ENCODE data around the gene NEK4.
"Not testable (repeated sequence)": the region's sequence is repeated elsewhere in the genome, so short reads cannot be mapped to it uniquely, and the experiment has no call there.

Gene NEK4

DNA sequence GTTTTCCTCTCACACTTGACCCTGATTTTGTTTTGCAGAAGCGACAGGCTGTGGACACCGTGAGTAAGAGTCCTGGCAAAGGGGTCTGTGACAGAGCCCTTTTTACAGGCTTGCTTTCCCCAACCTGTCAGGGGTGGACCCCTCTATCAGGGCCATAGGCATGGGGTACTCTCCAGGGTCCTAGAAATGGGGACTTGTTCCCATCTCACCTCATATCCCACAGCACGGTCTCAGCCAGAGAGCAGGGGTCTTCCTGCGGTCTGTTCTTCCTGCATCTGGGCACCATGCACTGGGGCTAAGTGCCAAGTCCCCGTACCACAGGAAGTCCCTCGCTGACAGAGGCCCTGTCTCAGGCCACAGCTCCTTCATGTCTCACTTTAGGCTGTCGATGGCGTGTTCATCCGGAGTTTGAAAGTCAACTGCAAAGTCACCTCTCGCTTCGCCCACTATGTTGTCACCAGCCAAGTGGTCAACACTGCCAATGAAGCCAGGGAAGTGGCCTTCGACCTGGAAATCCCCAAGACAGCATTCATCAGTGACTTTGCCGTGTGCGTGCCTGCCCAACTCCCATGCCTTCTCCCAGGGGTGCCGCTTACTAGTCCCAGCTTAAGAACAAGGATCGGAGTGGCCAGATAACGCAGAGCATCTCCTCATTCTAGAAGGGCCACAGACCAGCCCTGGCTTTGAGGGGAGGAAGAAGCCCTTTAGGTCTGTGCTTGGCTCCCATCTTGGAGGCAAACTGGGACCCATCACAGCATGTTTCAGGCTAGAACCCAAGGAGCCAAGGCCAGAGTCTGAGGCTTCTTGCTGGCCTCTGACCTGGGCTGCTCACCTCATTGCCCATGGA lies 7.4 kb upstream of the NEK4 start:
- DNase-seq (ENCODE audit: low spot score): no peak

DNA sequence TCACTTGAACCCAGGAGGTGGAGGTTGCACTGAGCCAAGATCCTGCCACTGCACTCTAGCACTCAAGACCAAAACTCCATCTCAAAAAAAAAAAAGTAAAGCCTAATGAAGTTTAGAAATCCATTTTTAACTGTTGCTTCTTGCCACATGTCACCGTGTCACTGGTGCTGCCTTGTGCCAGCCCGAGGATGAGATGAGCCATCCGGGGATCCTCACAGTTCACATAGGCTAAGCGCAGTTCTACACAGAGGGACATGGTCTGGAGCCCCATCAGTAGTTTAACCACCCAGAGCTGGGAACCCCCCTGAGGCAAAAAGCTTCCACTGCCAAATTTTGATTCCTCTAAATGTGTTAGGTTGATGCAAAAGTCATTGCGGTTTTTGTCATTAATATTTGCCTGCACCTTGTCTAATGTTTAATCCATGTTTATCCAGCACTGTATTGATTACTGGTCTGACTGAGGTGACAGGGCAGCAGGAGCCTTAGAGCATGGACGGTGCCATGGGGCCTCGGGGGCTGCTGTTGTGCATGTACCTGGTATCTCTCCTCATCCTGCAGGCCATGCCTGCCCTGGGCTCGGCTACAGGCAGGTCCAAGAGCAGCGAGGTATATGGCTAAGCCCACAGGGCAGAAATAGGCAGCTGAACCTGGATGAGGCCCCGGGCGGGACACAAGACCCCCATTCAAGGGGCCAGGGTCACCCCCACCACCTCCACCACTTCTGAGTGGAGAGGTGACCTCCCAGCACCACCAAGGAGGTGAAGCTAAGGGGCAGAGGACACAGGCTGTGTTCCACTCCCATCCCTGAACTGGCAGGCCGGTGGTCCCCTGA lies 6.6 kb upstream of the NEK4 start, which contains the start of gene ITIH1:
ITIH1 (plus strand) TSS at position 473 of the 832 bp plus-strand sequence; CDS start at position 490, 17 bp downstream.
- no peak for DNase-seq (ENCODE audit: low spot score)

- DNase-seq (ENCODE audit: low spot score): not testable (repeated sequence)
These were observed 5.7 kb upstream of the NEK4 start for GRCh38 chr3:52776486-52776885.

DNA sequence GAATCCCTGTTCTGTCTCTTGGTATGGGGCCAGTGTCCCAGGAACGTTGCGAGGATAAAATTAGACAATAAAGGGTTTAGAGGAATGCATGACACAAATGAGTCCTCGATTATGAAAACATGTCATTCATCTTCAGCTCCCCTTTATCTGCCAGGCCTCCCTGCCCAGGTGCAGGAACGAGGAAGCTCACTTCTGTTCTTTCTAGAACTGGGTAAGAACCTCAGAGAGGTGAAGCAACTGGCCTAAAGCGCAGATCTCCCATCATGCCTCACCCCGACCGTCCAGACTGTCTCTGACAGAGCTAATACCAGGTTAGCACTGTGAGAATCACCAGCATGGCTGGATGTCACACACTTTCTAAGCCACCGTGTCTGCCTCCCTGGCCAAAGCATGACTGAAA lies 5.1 kb upstream of the NEK4 start:
- DNase-seq (ENCODE audit: low spot score): no peak

DNA sequence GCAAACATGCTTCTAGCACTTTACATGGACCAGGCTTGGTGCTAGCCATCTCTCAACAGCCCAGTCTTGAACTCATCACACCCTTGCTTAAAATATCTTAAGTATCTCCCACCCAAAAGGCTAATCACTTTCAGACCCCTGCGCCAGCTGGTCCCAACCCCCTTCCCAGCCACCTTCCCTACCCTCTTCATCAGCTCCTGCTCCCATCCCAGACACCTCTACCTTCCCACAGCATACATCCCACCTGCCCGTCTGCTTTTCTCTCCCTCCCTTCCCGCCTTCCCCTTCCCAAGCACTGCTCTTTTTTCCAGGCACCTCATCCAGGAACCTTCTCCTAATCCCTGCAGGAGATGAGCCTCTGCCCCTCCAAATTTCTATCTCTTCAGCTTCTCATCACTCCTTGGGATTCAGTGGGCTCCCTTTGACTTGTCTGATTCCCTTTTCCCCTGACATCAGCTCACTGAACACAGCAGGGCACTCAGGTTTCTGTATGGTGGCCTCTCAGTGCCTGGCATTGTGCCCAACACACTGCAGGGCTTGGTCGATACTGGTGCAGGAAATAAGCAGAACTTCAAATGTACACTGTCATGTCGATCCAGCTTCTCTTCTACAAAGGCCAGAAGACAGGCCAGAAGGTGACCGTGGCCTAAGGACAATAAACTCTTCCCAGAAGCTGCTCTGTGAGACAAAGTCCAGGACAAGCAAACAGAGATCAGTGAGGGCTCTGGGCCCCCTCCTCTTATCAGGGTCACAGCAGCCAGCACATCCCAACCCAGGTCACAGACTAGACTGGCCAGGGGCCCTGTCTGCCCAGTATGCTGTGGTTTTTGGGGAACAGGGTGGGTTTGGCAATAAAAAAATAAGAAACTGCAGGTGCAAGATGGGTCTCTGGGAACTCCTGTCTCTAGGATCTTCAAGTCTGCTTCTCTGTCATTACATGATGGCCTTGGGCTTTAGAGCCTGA lies 4.4 kb upstream of the NEK4 start:
- DNase-seq (ENCODE audit: low spot score): peak; percentile 59

GRCh38 chr3:52774066-52774713 lies 3.5 kb upstream of the NEK4 start:
- no peak for DNase-seq (ENCODE audit: low spot score)

DNA sequence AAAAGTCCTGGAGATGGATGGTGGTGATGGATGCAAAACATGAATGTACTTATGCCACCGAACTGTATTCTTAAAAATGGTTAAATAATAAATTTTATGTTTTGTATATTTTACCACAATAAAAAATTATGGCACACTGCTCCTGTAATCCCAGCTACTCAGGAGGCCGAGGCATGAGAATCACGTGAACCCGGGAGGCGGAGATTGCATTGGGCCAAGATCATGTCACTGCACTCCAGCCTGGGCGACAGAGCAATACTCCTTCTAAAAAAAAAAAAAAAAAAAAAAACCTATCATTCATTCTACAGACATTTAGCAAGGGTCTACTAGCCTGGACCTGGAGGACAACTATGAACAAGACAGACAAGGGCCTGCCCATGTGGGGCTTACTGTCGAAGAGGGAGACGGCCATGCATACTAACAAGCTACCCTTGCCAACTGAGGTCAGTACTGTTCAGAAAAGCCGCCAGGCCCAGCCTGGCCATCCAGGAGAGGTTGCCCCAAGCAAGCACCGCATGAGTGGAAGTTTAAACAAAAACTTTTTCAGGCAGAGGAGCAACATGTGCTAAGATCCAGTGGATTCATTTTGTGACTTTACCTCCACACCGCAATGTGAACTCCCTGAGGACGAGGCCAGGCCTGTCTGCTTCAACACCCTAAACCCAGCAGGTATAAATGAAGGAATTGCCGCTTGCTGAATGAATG lies 2.8 kb upstream of the NEK4 start:
- DNase-seq (ENCODE audit: low spot score): no peak

DNA sequence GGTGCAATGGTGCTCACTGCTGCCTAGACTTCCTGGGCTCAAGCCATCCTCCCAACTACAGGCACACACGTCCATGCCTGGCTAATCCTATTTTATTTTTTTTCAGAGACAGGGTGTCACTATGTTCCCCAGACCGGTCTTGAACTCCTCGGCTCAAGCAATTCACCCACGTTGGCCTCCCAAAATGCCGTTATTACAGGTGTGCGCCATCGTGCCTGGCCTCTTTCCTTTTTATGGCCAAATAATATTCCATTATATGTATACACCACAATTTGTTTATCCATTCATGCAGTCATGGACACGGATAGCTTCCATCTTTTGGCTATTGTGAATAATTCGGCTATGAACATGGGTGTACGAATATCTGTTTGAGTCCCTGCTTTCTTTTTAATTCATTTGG lies 962 bp upstream of the NEK4 start:
- DNase-seq (ENCODE audit: low spot score): no peak

DNA sequence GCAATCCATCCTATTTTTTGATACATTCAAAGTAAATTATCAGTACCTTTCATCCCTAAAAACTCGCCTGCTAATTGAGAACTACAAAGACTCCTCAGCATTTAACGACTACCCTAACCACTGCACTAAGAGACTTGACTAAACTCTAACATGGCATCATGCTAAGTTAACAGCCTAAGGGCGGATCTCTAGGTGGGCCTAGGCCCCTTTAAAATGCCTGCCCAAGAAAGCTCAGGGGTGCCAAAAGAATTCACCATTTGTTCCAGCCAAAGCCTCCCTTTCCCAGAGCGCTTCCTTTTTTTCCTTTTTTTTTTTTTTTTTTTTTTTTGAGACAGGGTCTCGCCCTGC lies 568 bp upstream of the NEK4 start:
- no peak for DNase-seq (ENCODE audit: low spot score)

- DNase-seq (ENCODE audit: low spot score): no peak
These were observed 819 bp downstream of the NEK4 start for GRCh38 chr3:52769786-52770455.

GRCh38 chr3:52763466-52763865 lies 7.3 kb downstream of the NEK4 start:
- peak; percentile 70 for DNase-seq (ENCODE audit: low spot score)

DNA sequence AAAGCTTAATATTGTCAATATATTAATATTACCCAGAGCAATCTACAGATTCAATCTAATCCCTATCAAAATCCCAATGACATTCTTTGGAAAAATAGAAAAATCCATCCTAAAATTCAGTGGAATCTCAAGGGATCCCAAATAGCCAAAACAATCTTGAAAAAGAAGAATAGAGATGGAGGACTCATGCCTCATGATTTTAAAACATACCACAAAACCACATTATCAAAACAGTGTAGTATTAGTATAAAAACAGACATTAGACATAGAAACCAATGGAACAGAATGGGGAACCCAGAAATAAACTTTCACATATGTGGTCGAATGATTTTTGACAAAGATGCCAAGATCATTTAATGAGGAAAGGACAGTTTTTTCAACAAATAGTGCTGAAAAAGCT lies 14.6 kb downstream of the NEK4 start:
- DNase-seq (ENCODE audit: low spot score): no peak

DNA sequence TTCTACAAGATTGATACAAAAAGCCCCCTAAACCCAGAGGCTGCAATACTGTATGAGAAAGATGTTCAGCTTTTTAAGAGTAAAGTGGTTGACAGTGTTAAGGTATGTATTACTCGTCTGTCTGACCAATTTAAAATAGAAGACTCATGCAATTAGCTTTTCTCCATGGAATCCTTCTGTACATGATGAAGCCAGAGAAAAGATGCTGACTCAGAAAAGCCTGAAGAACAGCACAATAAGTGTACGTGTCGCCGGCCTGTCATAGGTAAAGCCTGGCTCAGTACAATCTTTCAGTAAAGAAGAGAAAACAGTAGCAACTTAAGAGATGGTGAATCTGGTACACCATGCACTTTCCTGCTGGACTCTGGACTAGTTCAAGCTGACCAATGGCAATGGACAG lies 16.4 kb downstream of the NEK4 start:
- no peak for DNase-seq (ENCODE audit: low spot score)

- no peak for DNase-seq (ENCODE audit: low spot score)
These were observed 18.6 kb downstream of the NEK4 start for GRCh38 chr3:52752045-52752660.

DNA sequence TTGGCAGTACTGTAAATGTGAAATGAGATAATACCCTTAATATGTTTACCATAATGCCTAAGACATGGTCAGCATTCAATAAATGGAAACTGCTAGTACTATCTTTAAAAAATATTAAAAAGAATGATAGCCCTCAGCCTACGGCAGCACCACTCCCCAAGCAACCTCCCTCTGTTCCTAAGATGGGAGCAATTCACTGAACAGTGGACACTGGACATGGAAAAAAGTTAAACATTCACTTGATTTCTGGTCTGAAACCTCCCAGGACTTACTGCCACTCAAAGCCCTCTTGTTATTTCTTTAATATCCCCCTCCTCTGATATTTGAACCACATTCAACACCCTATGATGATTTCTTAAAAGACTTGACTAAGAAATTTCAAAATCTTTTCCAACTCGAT lies 27.0 kb downstream of the NEK4 start:
- no peak for DNase-seq (ENCODE audit: low spot score)

GRCh38 chr3:52743152-52743551 lies 27.6 kb downstream of the NEK4 start:
- DNase-seq (ENCODE audit: low spot score): no peak

GRCh38 chr3:52742418-52743041 lies 28.2 kb downstream of the NEK4 start:
- peak; percentile 58 for DNase-seq (ENCODE audit: low spot score)

GRCh38 chr3:52739730-52740129 lies 31.0 kb downstream of the NEK4 start:
- no peak for DNase-seq (ENCODE audit: low spot score)

DNA sequence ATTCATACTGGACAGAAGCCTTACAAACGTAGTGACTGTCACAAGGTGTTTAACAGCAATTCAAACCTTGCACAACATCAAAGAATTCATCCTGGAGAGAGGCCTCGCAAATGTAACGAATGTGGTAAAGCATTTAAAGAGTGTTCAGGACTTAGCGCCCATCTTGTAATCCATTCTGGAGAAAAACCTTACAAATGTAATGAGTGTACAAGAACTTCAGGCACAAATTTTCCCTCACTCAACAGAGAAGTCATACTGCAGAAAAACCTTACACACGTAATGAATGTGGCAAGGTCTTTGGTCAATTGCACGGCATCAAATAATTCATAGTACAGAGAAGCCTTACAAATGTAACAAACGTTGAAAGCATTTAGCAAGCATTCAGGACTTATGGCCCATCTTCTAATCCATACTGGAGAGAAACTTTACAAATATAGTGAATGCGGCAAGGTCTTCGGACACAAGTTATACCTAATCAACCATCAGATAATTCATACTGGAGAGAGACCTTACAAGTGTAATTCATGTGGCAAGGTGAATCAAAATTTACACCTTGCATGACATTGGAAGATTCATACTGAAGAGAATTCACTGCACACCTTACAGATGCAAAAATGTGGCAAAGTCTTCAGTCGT lies 37.4 kb downstream of the NEK4 start:
- no peak for DNase-seq (ENCODE audit: low spot score)
